ENCODE results near the gene FUT9.

FUT9 gene

GRCh38 chr6:96015518-96016333, at the start of gene FUT9:
Gene FUT9, plus strand, starts transcription at chr6:96015974. Its CDS starts 187,182 bp downstream, at chr6:96203156.
- Mint-ChIP-seq H3K27me3 (peaks cover 25% of the 10 kb centered on the region), H3K36me3 (no peaks in the 10 kb centered on the region), H3K27ac (no peak within 1 kb of the TSS)

GRCh38 chr6:95967594-95967993, 48.2 kb upstream of the FUT9 start:
- no peak overlapping the region for H3K4me3 Mint-ChIP-seq
- no peaks in the 10 kb centered on the region for H3K4me1 Mint-ChIP-seq (ENCODE audit: low read depth)
- no peak overlapping the region for H3K27ac Mint-ChIP-seq
- no peaks in the 10 kb centered on the region for H3K27me3 Mint-ChIP-seq
- H3K9me3 Mint-ChIP-seq (ENCODE audit: low read depth): peaks cover 11% of the 10 kb centered on the region
- no peaks in the 10 kb centered on the region for H3K36me3 Mint-ChIP-seq

More at GRCh38 chr6:96015518-96016333, at the start of gene FUT9:
- Mint-ChIP-seq H3K4me1 (ENCODE audit: low read depth) (peaks cover 4% of the 10 kb centered on the region), H3K4me3 (no peak within 1 kb of the TSS), H3K9me3 (ENCODE audit: low read depth) (no peaks in the 10 kb centered on the region)

- Mint-ChIP-seq H3K4me1 (ENCODE audit: low read depth) (no peaks in the 10 kb centered on the region), H3K27me3 (no peaks in the 10 kb centered on the region), H3K4me3 (no peak overlapping the region), H3K9me3 (ENCODE audit: low read depth) (peaks cover 16% of the 10 kb centered on the region), H3K36me3 (no peaks in the 10 kb centered on the region), H3K27ac (no peak overlapping the region)
Observed at GRCh38 chr6:95973976-95974375, 41.8 kb upstream of the FUT9 start.

GRCh38 chr6:95978230-95978629, 37.5 kb upstream of the FUT9 start:
- Mint-ChIP-seq H3K27me3 (no peaks in the 10 kb centered on the region), H3K9me3 (ENCODE audit: low read depth) (peaks cover 8% of the 10 kb centered on the region), H3K36me3 (no peaks in the 10 kb centered on the region), H3K27ac (no peak overlapping the region), H3K4me3 (no peak overlapping the region), H3K4me1 (ENCODE audit: low read depth) (no peaks in the 10 kb centered on the region)

- Mint-ChIP-seq H3K4me3 (no peak overlapping the region), H3K4me1 (ENCODE audit: low read depth) (no peaks in the 10 kb centered on the region), H3K36me3 (peaks cover 2% of the 10 kb centered on the region), H3K9me3 (ENCODE audit: low read depth) (peaks cover 13% of the 10 kb centered on the region), H3K27me3 (no peaks in the 10 kb centered on the region), H3K27ac (no peak overlapping the region)
Observed at GRCh38 chr6:95991906-95992305, 23.9 kb upstream of the FUT9 start.

GRCh38 chr6:95994151-95994550, 21.6 kb upstream of the FUT9 start:
- Mint-ChIP-seq H3K4me1 (ENCODE audit: low read depth) (no peaks in the 10 kb centered on the region), H3K4me3 (no peak overlapping the region), H3K9me3 (ENCODE audit: low read depth) (peaks cover 13% of the 10 kb centered on the region), H3K27ac (no peak overlapping the region), H3K36me3 (peaks cover 2% of the 10 kb centered on the region), H3K27me3 (no peaks in the 10 kb centered on the region)

GRCh38 chr6:95998133-95998532, 17.6 kb upstream of the FUT9 start:
- no peaks in the 10 kb centered on the region for H3K27me3 Mint-ChIP-seq
- H3K9me3 Mint-ChIP-seq (ENCODE audit: low read depth): peaks cover 7% of the 10 kb centered on the region
- H3K4me3 Mint-ChIP-seq: no peak overlapping the region
- no peak overlapping the region for H3K27ac Mint-ChIP-seq
- H3K36me3 Mint-ChIP-seq: no peaks in the 10 kb centered on the region
- H3K4me1 Mint-ChIP-seq (ENCODE audit: low read depth): no peaks in the 10 kb centered on the region

- H3K9me3 Mint-ChIP-seq (ENCODE audit: low read depth): peaks cover 7% of the 10 kb centered on the region
- no peak overlapping the region for H3K27ac Mint-ChIP-seq
- H3K4me1 Mint-ChIP-seq (ENCODE audit: low read depth): no peaks in the 10 kb centered on the region
- no peak overlapping the region for H3K4me3 Mint-ChIP-seq
- H3K27me3 Mint-ChIP-seq: no peaks in the 10 kb centered on the region
- no peaks in the 10 kb centered on the region for H3K36me3 Mint-ChIP-seq
Observed at GRCh38 chr6:96001891-96002575, 13.7 kb upstream of the FUT9 start.

- Mint-ChIP-seq H3K27me3 (no peaks in the 10 kb centered on the region), H3K4me3 (no peak overlapping the region), H3K9me3 (ENCODE audit: low read depth) (peaks cover 7% of the 10 kb centered on the region), H3K4me1 (ENCODE audit: low read depth) (no peaks in the 10 kb centered on the region), H3K36me3 (no peaks in the 10 kb centered on the region), H3K27ac (no peak overlapping the region)
Observed at GRCh38 chr6:96002576-96002910, 13.2 kb upstream of the FUT9 start.

- Mint-ChIP-seq H3K4me3 (no peak overlapping the region), H3K4me1 (ENCODE audit: low read depth) (no peaks in the 10 kb centered on the region), H3K27me3 (no peaks in the 10 kb centered on the region), H3K36me3 (no peaks in the 10 kb centered on the region), H3K9me3 (ENCODE audit: low read depth) (peaks cover 7% of the 10 kb centered on the region), H3K27ac (no peak overlapping the region)
Observed at GRCh38 chr6:96002912-96003311, 12.9 kb upstream of the FUT9 start.

- Mint-ChIP-seq H3K9me3 (ENCODE audit: low read depth) (no peaks in the 10 kb centered on the region), H3K27me3 (no peaks in the 10 kb centered on the region), H3K4me3 (no peak overlapping the region), H3K27ac (no peak overlapping the region), H3K4me1 (ENCODE audit: low read depth) (no peaks in the 10 kb centered on the region), H3K36me3 (no peaks in the 10 kb centered on the region)
Observed at GRCh38 chr6:96007663-96008062, 8.1 kb upstream of the FUT9 start.

- Mint-ChIP-seq H3K27me3 (peaks cover 25% of the 10 kb centered on the region), H3K9me3 (ENCODE audit: low read depth) (no peaks in the 10 kb centered on the region)
Observed at GRCh38 chr6:96013531-96013930, 2.2 kb upstream of the FUT9 start.

GRCh38 chr6:96014846-96015517, 792 bp upstream of the FUT9 start:
- Mint-ChIP-seq H3K4me3 (no peak overlapping the region), H3K4me1 (ENCODE audit: low read depth) (peaks cover 4% of the 10 kb centered on the region), H3K9me3 (ENCODE audit: low read depth) (no peaks in the 10 kb centered on the region), H3K27me3 (peaks cover 25% of the 10 kb centered on the region), H3K27ac (no peak overlapping the region), H3K36me3 (no peaks in the 10 kb centered on the region)

More at GRCh38 chr6:96013531-96013930, 2.2 kb upstream of the FUT9 start:
- no peak overlapping the region for H3K27ac Mint-ChIP-seq
- no peak overlapping the region for H3K4me3 Mint-ChIP-seq
- no peaks in the 10 kb centered on the region for H3K36me3 Mint-ChIP-seq
- H3K4me1 Mint-ChIP-seq (ENCODE audit: low read depth): peaks cover 4% of the 10 kb centered on the region

- no peaks in the 10 kb centered on the region for H3K9me3 Mint-ChIP-seq (ENCODE audit: low read depth)
- peaks cover 4% of the 10 kb centered on the region for H3K4me1 Mint-ChIP-seq (ENCODE audit: low read depth)
- H3K27ac Mint-ChIP-seq: no peak overlapping the region
- no peaks in the 10 kb centered on the region for H3K36me3 Mint-ChIP-seq
- no peak overlapping the region for H3K4me3 Mint-ChIP-seq
- H3K27me3 Mint-ChIP-seq: peaks cover 25% of the 10 kb centered on the region
Observed at GRCh38 chr6:96016334-96017069, 728 bp downstream of the FUT9 start.

GRCh38 chr6:96017070-96017359, 1.2 kb downstream of the FUT9 start:
- Mint-ChIP-seq H3K27ac (no peak overlapping the region), H3K4me3 (no peak overlapping the region), H3K27me3 (peaks cover 25% of the 10 kb centered on the region), H3K9me3 (ENCODE audit: low read depth) (no peaks in the 10 kb centered on the region), H3K4me1 (ENCODE audit: low read depth) (peaks cover 4% of the 10 kb centered on the region), H3K36me3 (no peaks in the 10 kb centered on the region)

Measured in activated naive CD8-positive, alpha-beta T cell (primary cell).